Measurements from ENCODE around the gene MOV10L1.

MOV10L1 gene

DNA sequence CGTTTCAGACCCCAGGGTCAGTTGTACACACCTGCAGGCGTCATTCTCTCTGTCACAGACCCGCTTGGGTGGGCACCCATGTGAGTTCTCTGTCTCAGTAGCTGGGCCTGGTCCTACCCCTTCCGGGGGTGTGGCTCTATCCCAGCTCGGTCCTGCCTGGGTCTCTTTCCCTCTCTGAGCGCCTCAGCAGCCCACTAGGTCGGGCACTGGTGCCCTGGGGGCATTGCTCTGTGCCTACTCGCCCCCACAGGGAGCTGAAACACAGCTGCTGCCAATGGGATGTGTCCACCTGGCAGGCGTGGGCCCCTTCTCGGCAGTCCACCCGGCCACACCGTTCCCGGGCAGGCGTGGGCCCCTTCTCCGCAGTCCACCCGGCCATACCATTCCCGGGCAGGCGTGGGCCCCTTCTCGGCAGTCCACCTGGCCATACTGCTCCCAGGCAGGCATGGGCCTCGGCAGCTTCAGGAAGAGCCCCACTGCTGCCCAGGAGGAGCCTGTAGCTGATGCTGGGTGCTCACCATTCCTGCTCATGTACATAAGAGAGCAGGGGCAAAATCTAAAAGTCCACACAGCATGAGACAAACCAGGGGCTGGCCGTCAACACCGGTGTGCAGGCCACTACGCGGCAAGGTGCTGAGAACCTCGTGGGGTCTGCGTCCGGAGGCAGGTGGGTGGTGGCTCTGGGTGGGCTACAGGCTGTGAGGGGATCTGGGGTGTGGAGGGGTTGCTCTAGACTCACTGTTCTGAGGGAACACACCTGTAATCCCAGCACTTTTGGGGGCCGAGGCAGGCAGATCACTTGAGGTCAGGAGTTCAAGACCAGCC, 16.9 kb upstream of the MOV10L1 start:
- Histone ChIP-seq H3K27me3 (ENCODE audit: control insufficient read depth, insufficient read depth, low read length) (no peaks in the 10 kb centered on the region), H3K27ac (ENCODE audit: low read length) (no peak overlapping the region), H3K36me3 (ENCODE audit: control insufficient read depth, low read depth, low read length) (no peaks in the 10 kb centered on the region), H3K9me3 (ENCODE audit: control insufficient read depth, low read depth, low read length) (no peaks in the 10 kb centered on the region), H3K4me3 (ENCODE audit: low read length) (no peak overlapping the region), H3K4me1 (ENCODE audit: control insufficient read depth, low read depth, low read length) (no peaks in the 10 kb centered on the region), H3K9ac (ENCODE audit: low read length) (no peak overlapping the region)

- H3K9ac ChIP-seq (ENCODE audit: low read length) = no peak overlapping the region
- no peaks in the 10 kb centered on the region for H3K27me3 ChIP-seq (ENCODE audit: control insufficient read depth, insufficient read depth, low read length)
- no peaks in the 10 kb centered on the region for H3K4me1 ChIP-seq (ENCODE audit: control insufficient read depth, low read depth, low read length)
- H3K4me3 ChIP-seq (ENCODE audit: low read length) = no peak overlapping the region
- no peaks in the 10 kb centered on the region for H3K9me3 ChIP-seq (ENCODE audit: control insufficient read depth, low read depth, low read length)
- no peak overlapping the region for H3K27ac ChIP-seq (ENCODE audit: low read length)
- H3K36me3 ChIP-seq (ENCODE audit: control insufficient read depth, low read depth, low read length) = no peaks in the 10 kb centered on the region
These were observed 15.8 kb upstream of the MOV10L1 start for GRCh38 chr22:50074056-50074455.

GRCh38 chr22:50074551-50075530, 15.0 kb upstream of the MOV10L1 start:
- H3K27me3 ChIP-seq (ENCODE audit: control insufficient read depth, insufficient read depth, low read length) = no peaks in the 10 kb centered on the region
- no peak overlapping the region for H3K27ac ChIP-seq (ENCODE audit: low read length)
- no peak overlapping the region for H3K9ac ChIP-seq (ENCODE audit: low read length)
- no peaks in the 10 kb centered on the region for H3K36me3 ChIP-seq (ENCODE audit: control insufficient read depth, low read depth, low read length)
- H3K4me1 ChIP-seq (ENCODE audit: control insufficient read depth, low read depth, low read length) = no peaks in the 10 kb centered on the region
- no peak overlapping the region for H3K4me3 ChIP-seq (ENCODE audit: low read length)
- H3K9me3 ChIP-seq (ENCODE audit: control insufficient read depth, low read depth, low read length) = no peaks in the 10 kb centered on the region

GRCh38 chr22:50076646-50077535, 12.9 kb upstream of the MOV10L1 start:
- no peaks in the 10 kb centered on the region for H3K4me1 ChIP-seq (ENCODE audit: control insufficient read depth, low read depth, low read length)

DNA sequence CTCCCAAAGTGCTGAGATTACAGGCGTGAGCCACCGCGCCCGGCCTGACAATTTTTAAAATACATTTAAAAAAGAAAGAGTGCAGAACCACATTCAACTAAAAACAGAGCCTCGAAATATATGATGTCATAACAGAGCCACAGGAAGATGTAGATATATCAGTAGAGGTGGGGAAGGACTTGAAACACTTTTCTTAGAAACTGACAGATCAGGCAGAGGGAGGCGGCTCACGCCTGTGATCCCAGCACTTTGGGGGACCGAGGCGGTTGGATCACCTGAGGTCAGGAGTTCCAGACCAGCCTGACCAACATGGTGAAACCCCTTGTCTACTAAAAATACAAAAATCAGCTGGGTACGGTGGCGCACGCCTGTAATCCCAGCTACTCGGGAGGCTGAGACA, 11.6 kb upstream of the MOV10L1 start:
- H3K9ac ChIP-seq (ENCODE audit: low read length) = no peak overlapping the region
- no peaks in the 10 kb centered on the region for H3K9me3 ChIP-seq (ENCODE audit: control insufficient read depth, low read depth, low read length)
- H3K36me3 ChIP-seq (ENCODE audit: control insufficient read depth, low read depth, low read length) = no peaks in the 10 kb centered on the region
- no peaks in the 10 kb centered on the region for H3K4me1 ChIP-seq (ENCODE audit: control insufficient read depth, low read depth, low read length)
- H3K4me3 ChIP-seq (ENCODE audit: low read length) = no peak overlapping the region
- no peak overlapping the region for H3K27ac ChIP-seq (ENCODE audit: low read length)
- no peaks in the 10 kb centered on the region for H3K27me3 ChIP-seq (ENCODE audit: control insufficient read depth, insufficient read depth, low read length)

More at GRCh38 chr22:50076646-50077535, 12.9 kb upstream of the MOV10L1 start:
- Histone ChIP-seq H3K4me3 (ENCODE audit: low read length) (no peak overlapping the region), H3K9ac (ENCODE audit: low read length) (no peak overlapping the region), H3K27ac (ENCODE audit: low read length) (no peak overlapping the region), H3K9me3 (ENCODE audit: control insufficient read depth, low read depth, low read length) (no peaks in the 10 kb centered on the region), H3K27me3 (ENCODE audit: control insufficient read depth, insufficient read depth, low read length) (no peaks in the 10 kb centered on the region), H3K36me3 (ENCODE audit: control insufficient read depth, low read depth, low read length) (no peaks in the 10 kb centered on the region)

DNA sequence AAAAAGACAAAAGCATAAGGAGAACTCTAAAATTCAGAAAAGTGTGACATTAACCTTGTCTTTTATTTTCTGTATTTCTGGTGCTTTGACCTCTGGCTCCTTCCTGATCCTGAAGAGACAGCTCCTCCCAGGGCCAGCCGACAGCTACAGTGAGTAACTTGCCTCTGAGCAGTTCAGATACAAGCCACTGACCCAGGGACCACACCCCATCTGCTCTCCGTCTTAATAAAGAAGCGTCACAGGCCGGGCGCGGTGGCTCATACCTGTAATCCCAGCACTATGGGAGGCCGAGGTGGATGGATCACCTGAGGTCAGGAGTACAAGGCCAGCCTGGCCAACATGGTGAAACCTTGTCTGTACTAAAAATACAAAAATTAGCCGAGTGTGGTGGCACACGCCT, 11.0 kb upstream of the MOV10L1 start:
- no peak overlapping the region for H3K4me3 ChIP-seq (ENCODE audit: low read length)
- no peak overlapping the region for H3K9ac ChIP-seq (ENCODE audit: low read length)
- no peaks in the 10 kb centered on the region for H3K4me1 ChIP-seq (ENCODE audit: control insufficient read depth, low read depth, low read length)
- H3K27me3 ChIP-seq (ENCODE audit: control insufficient read depth, insufficient read depth, low read length) = no peaks in the 10 kb centered on the region
- no peaks in the 10 kb centered on the region for H3K9me3 ChIP-seq (ENCODE audit: control insufficient read depth, low read depth, low read length)
- no peak overlapping the region for H3K27ac ChIP-seq (ENCODE audit: low read length)
- no peaks in the 10 kb centered on the region for H3K36me3 ChIP-seq (ENCODE audit: control insufficient read depth, low read depth, low read length)

- Histone ChIP-seq H3K4me1 (ENCODE audit: control insufficient read depth, low read depth, low read length) (no peaks in the 10 kb centered on the region), H3K36me3 (ENCODE audit: control insufficient read depth, low read depth, low read length) (no peaks in the 10 kb centered on the region), H3K9ac (ENCODE audit: low read length) (no peak overlapping the region), H3K4me3 (ENCODE audit: low read length) (no peak overlapping the region), H3K9me3 (ENCODE audit: control insufficient read depth, low read depth, low read length) (no peaks in the 10 kb centered on the region), H3K27ac (ENCODE audit: low read length) (no peak overlapping the region), H3K27me3 (ENCODE audit: control insufficient read depth, insufficient read depth, low read length) (no peaks in the 10 kb centered on the region)
These were observed 9.7 kb upstream of the MOV10L1 start for GRCh38 chr22:50080077-50080465.

DNA sequence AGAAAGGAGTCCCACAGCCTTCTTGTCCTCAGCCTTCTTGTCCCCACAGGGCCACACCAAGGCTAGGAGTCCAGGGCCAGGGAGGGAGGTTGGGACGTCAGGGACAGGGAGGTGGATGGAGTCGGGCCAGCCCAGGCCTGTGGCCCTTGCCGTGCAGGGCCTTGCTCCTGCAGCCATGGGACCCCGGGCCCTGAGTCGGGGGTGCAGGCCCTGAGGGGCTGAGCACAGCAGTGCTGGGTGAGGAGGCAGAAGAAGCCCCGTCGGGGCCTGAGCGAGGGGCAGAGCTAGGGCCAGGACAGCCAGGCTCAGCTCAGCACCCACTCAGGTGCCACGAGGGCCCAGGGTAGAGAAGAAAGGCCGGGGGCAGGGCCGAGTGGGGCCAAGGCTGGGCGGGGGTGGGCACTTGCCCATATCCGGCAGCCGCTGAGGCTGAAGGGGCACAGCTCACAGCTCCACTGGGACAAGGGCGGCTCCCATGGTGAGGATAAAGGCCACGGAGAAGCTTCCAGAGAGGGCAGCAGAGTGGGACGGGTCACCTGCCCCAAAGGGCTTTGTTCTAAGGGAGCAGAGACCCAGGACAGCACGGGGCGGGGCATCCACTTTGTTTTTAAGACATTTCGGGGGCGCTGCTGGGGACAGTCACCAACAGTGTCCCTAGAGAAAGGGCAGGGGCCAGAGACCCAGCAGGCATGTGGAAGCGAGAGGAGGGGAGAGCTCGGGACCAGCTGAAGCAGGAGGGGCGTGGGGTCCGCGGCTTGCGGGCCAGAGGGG, 8.2 kb upstream of the MOV10L1 start:
- no peaks in the 10 kb centered on the region for H3K36me3 ChIP-seq (ENCODE audit: control insufficient read depth, low read depth, low read length)
- H3K4me3 ChIP-seq (ENCODE audit: low read length) = no peak overlapping the region
- H3K27ac ChIP-seq (ENCODE audit: low read length) = no peak overlapping the region
- H3K27me3 ChIP-seq (ENCODE audit: control insufficient read depth, insufficient read depth, low read length) = no peaks in the 10 kb centered on the region
- H3K9me3 ChIP-seq (ENCODE audit: control insufficient read depth, low read depth, low read length) = no peaks in the 10 kb centered on the region
- no peaks in the 10 kb centered on the region for H3K4me1 ChIP-seq (ENCODE audit: control insufficient read depth, low read depth, low read length)
- no peak overlapping the region for H3K9ac ChIP-seq (ENCODE audit: low read length)

DNA sequence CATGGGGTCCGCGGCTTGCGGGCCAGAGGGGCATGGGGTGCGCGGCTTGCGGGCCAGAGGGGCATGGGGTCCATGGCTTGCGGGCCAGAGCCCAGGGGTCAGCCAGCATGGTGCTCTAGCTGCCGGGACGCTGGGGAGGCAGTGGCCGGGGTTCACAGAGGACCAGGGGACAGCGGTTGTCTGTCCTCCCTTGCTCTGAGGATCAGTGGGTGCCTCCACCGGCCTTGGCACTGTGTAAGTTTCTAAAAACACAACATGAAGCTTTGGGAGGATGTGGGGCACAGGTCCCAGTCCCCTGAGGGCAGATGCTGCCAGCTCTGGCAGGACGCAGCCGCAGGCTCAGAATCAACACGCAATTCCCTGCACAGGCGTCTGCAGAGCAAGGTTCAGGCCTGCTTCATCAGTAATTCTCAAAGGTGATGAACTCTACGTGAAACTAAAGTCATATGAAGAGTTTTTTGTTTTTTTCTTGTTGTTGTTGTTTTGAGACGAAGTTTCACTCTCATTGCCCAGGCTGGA, 7.5 kb upstream of the MOV10L1 start:
- no peaks in the 10 kb centered on the region for H3K4me1 ChIP-seq (ENCODE audit: control insufficient read depth, low read depth, low read length)
- no peak overlapping the region for H3K27ac ChIP-seq (ENCODE audit: low read length)
- H3K9me3 ChIP-seq (ENCODE audit: control insufficient read depth, low read depth, low read length) = no peaks in the 10 kb centered on the region
- H3K36me3 ChIP-seq (ENCODE audit: control insufficient read depth, low read depth, low read length) = no peaks in the 10 kb centered on the region
- H3K9ac ChIP-seq (ENCODE audit: low read length) = no peak overlapping the region
- H3K4me3 ChIP-seq (ENCODE audit: low read length) = no peak overlapping the region
- H3K27me3 ChIP-seq (ENCODE audit: control insufficient read depth, insufficient read depth, low read length) = no peaks in the 10 kb centered on the region

DNA sequence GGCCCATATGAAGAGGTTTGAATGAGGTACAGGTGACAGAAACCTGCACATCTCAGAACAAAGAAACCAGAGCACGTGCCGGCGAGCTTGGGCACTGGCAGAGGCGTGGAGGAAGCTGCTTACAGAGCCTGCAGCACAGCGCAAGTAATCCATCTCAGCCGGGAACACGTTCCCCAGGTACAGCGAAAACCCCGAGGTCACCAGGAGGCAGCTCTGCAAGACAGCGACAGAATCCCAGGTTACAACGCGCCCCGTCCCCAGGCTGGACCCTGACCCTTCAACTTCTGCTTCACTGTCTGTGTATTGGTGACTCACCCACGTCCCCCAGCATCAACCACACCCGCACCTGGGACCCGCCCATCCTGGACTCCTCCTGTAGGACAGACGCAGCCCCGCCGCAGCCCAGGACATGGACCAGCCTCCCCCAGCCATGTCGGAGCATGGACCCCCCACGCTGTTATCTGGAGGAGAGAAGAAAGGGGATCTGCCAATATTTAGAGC, 6.8 kb upstream of the MOV10L1 start:
- Histone ChIP-seq H3K4me3 (ENCODE audit: low read length) (no peak overlapping the region), H3K27me3 (ENCODE audit: control insufficient read depth, insufficient read depth, low read length) (no peaks in the 10 kb centered on the region), H3K9ac (ENCODE audit: low read length) (no peak overlapping the region), H3K9me3 (ENCODE audit: control insufficient read depth, low read depth, low read length) (no peaks in the 10 kb centered on the region), H3K4me1 (ENCODE audit: control insufficient read depth, low read depth, low read length) (no peaks in the 10 kb centered on the region), H3K36me3 (ENCODE audit: control insufficient read depth, low read depth, low read length) (no peaks in the 10 kb centered on the region), H3K27ac (ENCODE audit: low read length) (no peak overlapping the region)

All from iPS-18a (cell line).